ENCODE results near the gene MTA2.

GRCh38 chr11:62554387-62555167 is 47.1 kb downstream of the MTA2 start:
- TF ChIP-seq CTCF (conservative IDR thresholded peaks at IDR 0.05; ENCODE audit: low read depth, low read length) = no peak
- TF ChIP-seq EZH2phosphoT487 (IDR thresholded peaks at IDR 0.05; ENCODE audit: borderline replicate concordance, low read length) = no peak
- TF ChIP-seq EZH2 (IDR thresholded peaks at IDR 0.05; ENCODE audit: low read length, unreplicated experiment) = no peak

Measured in PC-3 (cell line).